Kidney epithelial cell (primary cell): Measurements from ENCODE around the gene UBE2D2. TPM values are rescaled to one million over a fixed set of nuclear protein-coding genes. Genes with fewer than 3 reads are reported as not detected.

ENCODE experiments used
- DNase-seq: peaks from one replicate; pipeline ENCODE4 v3.0.0-alpha.2; 2010; ENCODE audit warnings: low read depth
- H3K27me3 ChIP-seq: 2 replicates; pipeline ENCODE4 v1.6.0; 2011; ENCODE audit warnings: low read length; ENCODE audit not compliant: control insufficient read depth, insufficient read depth
- H3K36me3 ChIP-seq: 2 replicates; pipeline ENCODE4 v1.5.1; 2011; ENCODE audit warnings: low read length; ENCODE audit not compliant: control insufficient read depth, insufficient read depth
- H3K4me3 ChIP-seq: 2 replicates; pipeline ENCODE4 v1.5.1; 2011; ENCODE audit warnings: low read depth, mild to moderate bottlenecking, control low read depth, low read length
- CTCF ChIP-seq: IDR thresholded peaks from 2 replicates; pipeline ENCODE4 v1.5.1; 2011; ENCODE audit warnings: mild to moderate bottlenecking, moderate library complexity, low read length, control low read depth, inconsistent platforms; ENCODE audit not compliant: insufficient read depth, poor library complexity, severe bottlenecking
- total RNA-seq: library from RNA; depleted of rRNA; stranded (reverse); fragments of >200 nt; gene quantifications from 2 replicates; pipeline ENCODE4 v1.2.3, GENCODE V29; 2015

The UBE2D2 gene
- total RNA-seq, 1 donor from 2014 or later: 120 TPM

- no peaks in the 10 kb centered on the region for H3K27me3 ChIP-seq
- H3K4me3 ChIP-seq: no peak overlapping the region
- DNase-seq: no peak
- TF ChIP-seq CTCF: no peak
- H3K36me3 ChIP-seq: no peaks in the 10 kb centered on the region
Observed at GRCh38 chr5:139630855-139631254, 69.7 kb downstream of the UBE2D2 start.

GRCh38 chr5:139631520-139632165 lies 70.5 kb downstream of the UBE2D2 start:
- no peak for TF ChIP-seq CTCF
- no peak for DNase-seq
- H3K4me3 ChIP-seq: no peak overlapping the region
- no peaks in the 10 kb centered on the region for H3K36me3 ChIP-seq
- H3K27me3 ChIP-seq: no peaks in the 10 kb centered on the region

GRCh38 chr5:139633295-139634027 lies 72.3 kb downstream of the UBE2D2 start:
- no peak for DNase-seq
- Histone ChIP-seq H3K27me3 (no peaks in the 10 kb centered on the region), H3K4me3 (no peak overlapping the region), H3K36me3 (no peaks in the 10 kb centered on the region)
- peak; percentile 98 for TF ChIP-seq CTCF

- H3K27me3 ChIP-seq: no peaks in the 10 kb centered on the region
- no peak overlapping the region for H3K4me3 ChIP-seq
- no peak for TF ChIP-seq CTCF
- no peak for DNase-seq
- no peaks in the 10 kb centered on the region for H3K36me3 ChIP-seq
Observed at GRCh38 chr5:139634028-139634325, 72.8 kb downstream of the UBE2D2 start.

- Histone ChIP-seq H3K36me3 (no peaks in the 10 kb centered on the region), H3K4me3 (no peak overlapping the region), H3K27me3 (no peaks in the 10 kb centered on the region)
- no peak for DNase-seq
- TF ChIP-seq CTCF: no peak
Observed at GRCh38 chr5:139634541-139634940, 73.4 kb downstream of the UBE2D2 start.

- no peaks in the 10 kb centered on the region for H3K27me3 ChIP-seq
- no peak for DNase-seq
- H3K36me3 ChIP-seq: no peaks in the 10 kb centered on the region
- no peak for TF ChIP-seq CTCF
- H3K4me3 ChIP-seq: no peak overlapping the region
Observed at GRCh38 chr5:139635191-139635590, 74.1 kb downstream of the UBE2D2 start.
